ENCODE measurements around the gene XYLB.

XYLB gene

GRCh38 chr3:38325256-38325655 lies 21.3 kb upstream of the XYLB start:
- no peak for DNase-seq (ENCODE audit: low read depth)
- TF ChIP-seq CTCF (IDR thresholded peaks at IDR 0.05; ENCODE audit: insufficient read depth, low read depth, low read length, missing control alignments): no peak
- H3K4me3 ChIP-seq (ENCODE audit: low read length): no peak overlapping the region

DNA sequence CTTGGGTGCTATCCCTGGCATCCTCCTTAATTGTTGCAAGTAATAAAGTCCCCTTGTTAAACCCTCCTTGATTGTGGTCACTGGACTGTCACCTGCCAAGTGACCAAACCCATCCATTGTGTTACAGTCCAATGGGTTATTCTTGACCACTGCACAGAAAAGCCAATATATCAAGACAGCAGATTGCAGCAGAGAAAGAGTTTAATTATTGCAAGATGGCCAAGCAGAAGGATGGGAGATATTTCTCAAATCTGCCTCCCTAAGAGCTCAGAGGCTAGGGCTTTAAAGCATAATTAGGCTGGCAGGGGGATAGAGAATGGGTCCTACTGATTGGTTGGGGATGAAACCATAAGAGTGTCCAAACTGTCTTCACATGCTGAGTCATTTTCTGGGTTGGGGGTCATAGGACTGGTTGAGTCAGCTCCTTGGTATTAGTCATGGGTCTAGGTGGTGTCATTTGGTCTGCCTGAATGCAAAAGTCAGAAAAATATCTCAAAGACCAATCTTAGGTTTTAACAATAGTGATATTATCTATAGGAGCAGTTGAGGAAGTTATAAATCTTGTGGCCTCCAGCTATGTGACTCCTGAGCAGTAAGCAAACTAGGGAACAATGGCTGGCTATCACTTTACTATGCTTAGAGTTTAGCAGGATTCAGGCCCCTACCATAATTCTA lies 19.1 kb upstream of the XYLB start:
- no peak overlapping the region for H3K4me3 ChIP-seq (ENCODE audit: low read length)
- DNase-seq (ENCODE audit: low read depth): peak; percentile 55
- TF ChIP-seq CTCF (IDR thresholded peaks at IDR 0.05; ENCODE audit: insufficient read depth, low read depth, low read length, missing control alignments): no peak

DNA sequence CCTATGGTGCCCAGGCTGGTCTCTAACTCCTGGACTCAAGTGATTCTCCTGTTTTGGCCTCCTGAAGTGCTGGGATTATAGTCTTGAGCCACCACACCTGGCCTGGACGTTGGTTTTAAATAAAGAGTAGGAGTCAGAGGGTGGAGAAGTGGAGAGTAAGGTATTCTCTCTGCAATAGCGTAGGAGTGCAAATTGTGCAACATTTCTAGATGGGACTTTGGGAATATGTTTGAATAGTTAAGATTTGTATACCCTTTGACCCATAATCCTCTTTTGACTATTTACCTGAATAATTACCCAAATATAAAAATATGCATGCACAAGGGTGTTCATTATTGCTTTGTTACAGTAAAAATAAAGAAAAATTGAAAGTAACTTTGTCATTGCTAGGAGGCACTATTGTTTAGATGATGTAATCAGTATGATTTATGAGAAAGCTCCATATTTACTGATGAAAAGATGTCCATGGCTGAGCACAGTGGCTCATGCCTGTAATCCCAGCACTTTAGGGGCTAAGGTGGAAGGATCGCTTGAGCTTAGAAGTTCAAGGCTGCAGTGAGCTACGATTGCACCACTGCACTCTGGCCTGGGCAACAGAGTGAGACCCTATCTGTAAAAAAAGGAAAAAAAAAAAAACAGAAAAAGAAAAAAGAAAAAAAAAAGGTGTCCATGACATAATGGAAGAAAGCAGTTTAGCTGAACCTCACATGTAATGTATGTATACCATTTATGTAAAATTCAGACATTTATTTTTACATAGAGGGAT lies 15.1 kb upstream of the XYLB start:
- DNase-seq (ENCODE audit: low read depth): no peak
- no peak overlapping the region for H3K4me3 ChIP-seq (ENCODE audit: low read length)
- TF ChIP-seq CTCF (IDR thresholded peaks at IDR 0.05; ENCODE audit: insufficient read depth, low read depth, low read length, missing control alignments): no peak

GRCh38 chr3:38332201-38332600 lies 14.4 kb upstream of the XYLB start:
- no peak overlapping the region for H3K4me3 ChIP-seq (ENCODE audit: low read length)
- no peak for TF ChIP-seq CTCF (IDR thresholded peaks at IDR 0.05; ENCODE audit: insufficient read depth, low read depth, low read length, missing control alignments)
- no peak for DNase-seq (ENCODE audit: low read depth)

DNA sequence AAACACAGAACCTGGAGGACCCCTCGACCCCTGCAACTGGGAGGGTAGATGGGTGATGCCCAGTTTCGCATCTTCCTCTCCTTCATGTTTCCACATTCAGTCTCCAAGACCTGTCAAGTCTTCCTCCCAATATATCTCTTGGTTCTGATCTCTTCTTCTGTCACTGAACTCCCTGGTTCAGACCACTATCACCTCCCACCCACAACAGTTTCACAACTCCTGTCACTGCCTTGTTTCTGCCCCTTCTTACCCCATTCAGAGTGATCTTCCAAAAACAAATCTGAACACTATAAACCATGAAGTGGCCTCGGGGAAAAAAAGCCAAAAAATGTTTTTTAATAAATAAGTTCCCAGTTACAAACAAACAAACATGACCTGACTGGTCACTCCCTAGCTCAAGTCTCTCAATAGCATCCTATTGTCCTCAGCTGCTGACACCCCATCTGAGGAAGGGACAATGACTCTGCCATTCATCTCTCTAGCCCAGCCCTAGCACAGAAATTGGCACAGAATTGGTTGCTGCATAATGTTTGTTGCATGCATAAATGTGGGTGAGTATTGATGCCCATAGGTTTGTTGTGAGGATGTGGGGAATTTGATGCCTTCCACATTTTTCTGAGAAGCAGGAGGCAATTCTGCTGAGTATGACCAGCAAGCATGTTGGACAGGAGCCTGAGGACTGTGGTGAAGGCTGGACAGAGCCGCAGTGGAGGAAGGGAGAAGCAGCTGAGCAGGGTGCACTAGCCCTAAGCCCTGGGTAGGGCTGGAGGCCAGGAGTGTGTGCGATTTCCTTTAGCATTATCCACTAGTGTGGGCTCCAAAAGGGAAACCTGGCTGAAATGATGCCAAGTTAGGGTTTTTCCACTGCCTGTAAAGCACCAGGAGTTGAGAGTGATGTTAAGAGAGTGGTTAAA lies 12.2 kb upstream of the XYLB start:
- no peak for DNase-seq (ENCODE audit: low read depth)
- no peak overlapping the region for H3K4me3 ChIP-seq (ENCODE audit: low read length)

GRCh38 chr3:38335263-38335662 lies 11.3 kb upstream of the XYLB start:
- DNase-seq (ENCODE audit: low read depth): no peak
- no peak overlapping the region for H3K4me3 ChIP-seq (ENCODE audit: low read length)
- TF ChIP-seq CTCF (IDR thresholded peaks at IDR 0.05; ENCODE audit: insufficient read depth, low read depth, low read length, missing control alignments): no peak

More for the DNA sequence above, 12.2 kb upstream of the XYLB start:
- no peak for TF ChIP-seq CTCF (IDR thresholded peaks at IDR 0.05; ENCODE audit: insufficient read depth, low read depth, low read length, missing control alignments)

Data from epithelial cell of esophagus (primary cell).